ENCODE measurements around the gene PSMD1.

PSMD1 gene

GRCh38 chr2:231146665-231147064, 90.0 kb downstream of the PSMD1 start:
- TF ChIP-seq, protein P1, sequence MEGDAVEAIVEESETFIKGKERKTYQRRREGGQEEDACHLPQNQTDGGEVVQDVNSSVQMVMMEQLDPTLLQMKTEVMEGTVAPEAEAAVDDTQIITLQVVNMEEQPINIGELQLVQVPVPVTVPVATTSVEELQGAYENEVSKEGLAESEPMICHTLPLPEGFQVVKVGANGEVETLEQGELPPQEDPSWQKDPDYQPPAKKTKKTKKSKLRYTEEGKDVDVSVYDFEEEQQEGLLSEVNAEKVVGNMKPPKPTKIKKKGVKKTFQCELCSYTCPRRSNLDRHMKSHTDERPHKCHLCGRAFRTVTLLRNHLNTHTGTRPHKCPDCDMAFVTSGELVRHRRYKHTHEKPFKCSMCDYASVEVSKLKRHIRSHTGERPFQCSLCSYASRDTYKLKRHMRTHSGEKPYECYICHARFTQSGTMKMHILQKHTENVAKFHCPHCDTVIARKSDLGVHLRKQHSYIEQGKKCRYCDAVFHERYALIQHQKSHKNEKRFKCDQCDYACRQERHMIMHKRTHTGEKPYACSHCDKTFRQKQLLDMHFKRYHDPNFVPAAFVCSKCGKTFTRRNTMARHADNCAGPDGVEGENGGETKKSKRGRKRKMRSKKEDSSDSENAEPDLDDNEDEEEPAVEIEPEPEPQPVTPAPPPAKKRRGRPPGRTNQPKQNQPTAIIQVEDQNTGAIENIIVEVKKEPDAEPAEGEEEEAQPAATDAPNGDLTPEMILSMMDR (IDR thresholded peaks at IDR 0.05; ENCODE audit: control extremely low read depth, extremely low read depth, low read depth, missing control alignments), result no peak
- CTCF ChIA-PET, result interaction anchor here (1.2 to 1.6 kb wide), 4 partner anchors 15 to 267 kb away, joined by 3 read pairs; no protein-coding TSS in a partner anchor
- DNase-seq (ENCODE audit: extremely low spot score), result no peak
- POLR2A ChIA-PET, result no interaction called here

- ChIA-PET CTCF (interaction anchor here (0.7 to 1.3 kb wide), 2 partner anchors 10 to 258 kb away, joined by 3 read pairs; no protein-coding TSS in a partner anchor), POLR2A (interaction anchor here (1.0 kb wide), 1 partner anchor 302 kb away, joined by 3 read pairs; no protein-coding TSS in a partner anchor)
- no peak for DNase-seq (ENCODE audit: extremely low spot score)
- TF ChIP-seq, protein P1 (IDR thresholded peaks at IDR 0.05; ENCODE audit: control extremely low read depth, extremely low read depth, low read depth, missing control alignments), result no peak
Observed at GRCh38 chr2:231152800-231153557, 96.3 kb downstream of the PSMD1 start.

- POLR2A ChIA-PET, result interaction anchor here (1.5 kb wide), 1 partner anchor 305 kb away, joined by 4 read pairs; the partner anchor contains the start of gene NCL
- CTCF ChIA-PET, result interaction anchor here (0.8 to 2.5 kb wide), 3 partner anchors 8 to 12 kb away, joined by 4 to 8 read pairs (median 7); no protein-coding TSS in a partner anchor
- TF ChIP-seq, protein P1 (IDR thresholded peaks at IDR 0.05; ENCODE audit: control extremely low read depth, extremely low read depth, low read depth, missing control alignments), result no peak
- DNase-seq (ENCODE audit: extremely low spot score), result no peak
Observed at GRCh38 chr2:231159306-231159705, 102.6 kb downstream of the PSMD1 start.

DNA sequence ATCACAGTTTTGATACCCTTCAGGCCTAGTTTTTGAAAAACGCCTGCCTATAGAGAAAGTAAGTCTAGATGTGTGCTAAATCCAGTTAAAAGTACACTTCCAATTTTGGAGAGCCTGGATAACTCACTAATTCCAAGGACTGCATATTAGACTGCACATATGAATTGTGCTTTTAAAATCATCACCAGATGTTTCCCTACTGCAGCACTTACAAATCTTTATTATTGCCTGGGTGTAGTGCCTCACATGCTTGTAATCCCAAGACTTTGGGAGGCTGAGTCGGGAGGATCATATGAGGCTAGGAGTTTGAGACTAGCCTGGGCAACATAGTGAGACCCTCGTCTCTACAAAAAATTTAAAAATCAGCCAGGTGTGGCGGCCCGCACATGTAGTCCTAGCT, 104.0 kb downstream of the PSMD1 start:
- POLR2A ChIA-PET, result no interaction called here
- TF ChIP-seq, protein P1 (IDR thresholded peaks at IDR 0.05; ENCODE audit: control extremely low read depth, extremely low read depth, low read depth, missing control alignments), result no peak
- DNase-seq (ENCODE audit: extremely low spot score), result no peak
- CTCF ChIA-PET, result interaction anchor here (0.9 to 1.1 kb wide), 2 partner anchors 13 to 14 kb away, joined by 3 read pairs; no protein-coding TSS in a partner anchor

GRCh38 chr2:231161252-231161839, 104.7 kb downstream of the PSMD1 start:
- POLR2A ChIA-PET, result no interaction called here
- DNase-seq (ENCODE audit: extremely low spot score), result no peak
- TF ChIP-seq, protein P1 (IDR thresholded peaks at IDR 0.05; ENCODE audit: control extremely low read depth, extremely low read depth, low read depth, missing control alignments), result no peak
- CTCF ChIA-PET, result interaction anchor here (0.9 to 1.1 kb wide), 2 partner anchors 14 to 15 kb away, joined by 3 read pairs; no protein-coding TSS in a partner anchor

DNA sequence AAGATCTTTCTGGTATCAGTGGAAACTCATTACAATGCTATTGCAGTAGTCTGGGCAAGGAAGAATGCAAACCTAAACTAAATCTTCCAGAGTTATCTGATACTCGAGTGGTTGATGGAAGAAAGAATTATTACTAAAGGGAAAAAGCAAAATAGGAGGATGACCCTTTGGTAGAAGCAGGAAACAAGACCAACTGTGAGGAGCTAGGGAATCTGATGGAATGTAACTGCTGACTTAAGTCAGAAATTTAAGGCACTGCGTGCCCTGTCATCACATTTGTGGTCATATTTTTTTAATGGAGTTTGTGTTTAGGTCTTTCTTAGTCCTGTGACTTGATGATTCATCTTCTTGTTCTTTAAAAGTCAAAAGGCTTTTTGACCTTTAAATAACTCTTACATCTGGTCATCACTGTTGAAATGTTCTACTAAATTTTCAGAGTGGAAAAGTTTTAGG, 105.2 kb downstream of the PSMD1 start:
- DNase-seq (ENCODE audit: extremely low spot score), result no peak
- POLR2A ChIA-PET, result no interaction called here
- CTCF ChIA-PET, result interaction anchor here (0.8 to 1.1 kb wide), 3 partner anchors 10 to 15 kb away, joined by 3 read pairs; no protein-coding TSS in a partner anchor
- TF ChIP-seq, protein P1 (IDR thresholded peaks at IDR 0.05; ENCODE audit: control extremely low read depth, extremely low read depth, low read depth, missing control alignments), result no peak

All from GM10248 (cell line).